Astrocyte of the hippocampus (primary cell): ENCODE data around the gene SAMD4A.
"Not testable (repeated sequence)": the region's sequence is repeated elsewhere in the genome, so short reads cannot be mapped to it uniquely, and the experiment has no call there.

Experiments used
- DNase-seq: peaks from one replicate; pipeline ENCODE4 v3.0.0; 2011; ENCODE audit warnings: low read depth, low spot score

SAMD4A gene

DNA sequence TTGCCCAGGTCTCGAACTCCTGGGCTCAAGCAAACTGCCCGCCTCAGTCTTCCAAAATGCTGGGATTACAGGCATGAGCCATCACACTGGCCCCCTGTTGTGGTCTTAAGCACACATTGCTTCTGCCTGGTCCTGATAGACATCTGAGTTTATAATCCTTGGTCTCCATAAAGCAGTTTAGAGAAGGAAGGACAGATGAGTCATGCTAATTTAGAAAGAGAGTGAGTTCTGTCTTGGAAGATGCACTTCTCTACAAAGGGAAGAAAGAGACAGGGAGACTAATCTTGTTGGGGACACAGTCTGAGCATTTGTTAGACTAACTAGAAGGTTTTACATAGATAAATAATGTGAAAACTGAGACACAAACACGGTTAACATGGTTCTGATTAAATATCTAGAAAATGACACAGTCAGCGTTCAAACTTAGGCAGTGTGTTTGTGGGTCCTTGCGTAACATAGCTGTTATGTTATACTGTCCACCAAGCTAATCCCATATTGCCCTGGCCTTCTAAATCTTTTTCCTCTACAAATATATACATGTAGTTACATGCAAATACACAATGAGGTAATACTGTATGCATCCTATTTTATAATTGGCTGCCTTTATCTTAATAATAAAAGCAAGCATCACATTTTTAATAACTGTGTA, 31.0 kb downstream of the SAMD4A start:
- no peak for DNase-seq

DNA sequence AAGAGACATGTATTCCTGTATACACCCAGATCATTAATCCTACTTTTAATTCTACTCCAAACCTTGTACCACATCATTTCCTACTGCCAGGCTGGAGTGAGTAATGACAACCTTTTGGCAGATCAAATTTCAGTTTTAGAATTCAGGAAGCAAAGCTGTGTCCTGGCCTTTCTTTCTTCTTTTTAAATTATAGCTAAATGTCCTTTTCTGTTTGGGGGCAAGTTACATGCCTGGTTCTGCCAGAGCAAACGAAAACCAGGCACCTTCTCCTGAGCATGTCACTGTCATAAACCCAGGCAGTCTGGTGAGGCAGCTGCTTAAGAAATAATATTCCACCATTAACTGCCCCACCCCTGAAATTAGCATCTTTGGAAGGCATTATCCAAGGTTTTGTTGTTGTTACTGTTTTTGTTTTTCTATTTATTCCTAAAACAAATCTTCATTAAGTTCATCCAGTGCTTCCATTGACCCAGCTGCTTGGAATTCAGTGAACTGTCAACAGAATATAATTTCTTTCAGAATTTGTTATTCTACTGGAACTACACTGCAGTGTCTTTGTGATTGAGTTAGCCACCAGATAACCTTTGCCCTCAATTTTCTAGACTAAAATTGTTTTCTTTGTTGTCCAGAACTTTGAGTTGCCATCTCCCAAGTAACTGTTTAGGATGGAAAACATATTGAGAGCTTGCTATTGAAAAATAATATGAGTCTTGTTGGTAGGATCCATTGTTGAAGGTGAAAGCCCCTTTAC, 33.2 kb downstream of the SAMD4A start:
- no peak for DNase-seq

DNA sequence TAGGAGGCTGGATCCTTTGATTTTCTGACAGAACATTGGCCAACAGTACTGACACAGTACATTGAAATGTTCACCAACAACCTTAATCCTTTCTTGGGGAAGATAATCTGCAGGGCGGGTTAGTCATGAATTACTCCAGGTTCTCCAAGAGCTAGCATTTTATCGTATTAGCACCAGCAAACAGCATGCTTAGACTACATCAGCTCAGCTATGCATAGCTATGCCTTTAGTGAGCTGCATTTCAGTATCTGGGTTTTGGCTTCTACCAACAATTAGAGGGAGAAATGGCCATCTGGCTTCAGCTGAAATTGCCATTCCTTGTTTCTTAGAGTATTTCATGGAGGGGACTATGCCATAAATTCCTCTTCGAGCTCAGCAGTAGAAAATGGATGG, 33.8 kb downstream of the SAMD4A start:
- DNase-seq = peak; percentile 67

DNA sequence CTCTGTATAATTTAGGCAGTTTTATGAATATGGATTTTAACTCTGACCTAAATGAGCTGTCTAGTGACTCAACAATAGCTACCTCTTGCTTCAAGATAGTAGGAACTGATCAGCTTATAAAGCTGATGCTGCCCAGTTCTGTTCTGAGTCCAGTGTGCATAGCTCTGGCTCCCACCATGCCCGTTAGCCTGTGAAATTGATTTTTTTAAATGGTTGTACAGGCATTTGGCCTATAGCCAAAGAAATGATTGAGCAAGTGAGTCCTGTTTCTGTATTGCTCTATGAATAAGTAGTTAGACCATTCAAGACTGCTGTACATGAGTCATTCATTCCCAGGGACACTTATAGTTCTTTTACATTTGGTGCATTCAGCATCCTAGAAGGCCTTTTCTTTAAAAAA, 36.4 kb downstream of the SAMD4A start:
- no peak for DNase-seq

DNA sequence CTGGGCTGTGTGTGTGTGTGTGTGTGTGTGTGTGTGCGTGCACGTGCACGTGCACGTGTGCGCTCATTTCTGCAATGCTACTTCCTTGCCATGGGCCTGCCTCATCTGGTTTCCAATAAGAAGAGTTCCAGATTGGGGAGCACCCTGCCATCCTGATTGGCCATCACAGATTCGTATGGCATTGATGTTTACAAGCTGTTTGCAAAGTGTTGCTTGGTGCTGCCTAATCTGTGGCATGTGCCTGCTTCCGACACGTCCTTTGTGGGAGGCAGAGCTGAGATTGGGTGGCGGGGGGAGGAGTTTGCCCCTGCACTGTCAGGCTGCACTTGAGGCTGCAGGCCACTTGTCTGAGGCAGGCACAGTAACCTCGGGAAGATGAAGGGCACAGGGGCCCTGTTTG, 39.2 kb downstream of the SAMD4A start:
- DNase-seq = peak; percentile 68

DNA sequence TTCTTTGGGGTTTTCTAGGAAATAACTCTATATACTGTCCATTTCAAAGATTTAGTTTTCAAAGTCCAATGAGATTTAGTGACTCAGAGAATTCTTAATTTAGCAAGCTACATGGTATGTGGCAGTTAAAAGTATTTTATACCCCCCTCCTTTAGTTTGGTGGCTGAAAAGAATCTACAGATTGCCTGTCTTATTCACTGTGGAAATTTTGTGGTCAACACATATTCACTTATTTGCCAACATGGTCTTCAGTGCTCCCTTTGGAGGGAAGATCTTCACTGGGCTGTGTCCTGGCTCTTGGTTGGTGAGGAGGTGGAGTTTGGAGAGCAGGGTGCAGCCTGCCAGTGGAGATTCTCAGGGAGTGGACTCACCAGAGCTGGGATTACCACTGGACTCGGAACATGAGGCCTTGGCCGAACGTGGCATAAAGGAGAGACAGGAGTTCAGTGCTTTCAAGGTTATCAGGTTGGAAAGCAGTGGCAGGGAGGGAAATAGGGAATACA, 39.8 kb downstream of the SAMD4A start:
- DNase-seq = peak; percentile 87

DNA sequence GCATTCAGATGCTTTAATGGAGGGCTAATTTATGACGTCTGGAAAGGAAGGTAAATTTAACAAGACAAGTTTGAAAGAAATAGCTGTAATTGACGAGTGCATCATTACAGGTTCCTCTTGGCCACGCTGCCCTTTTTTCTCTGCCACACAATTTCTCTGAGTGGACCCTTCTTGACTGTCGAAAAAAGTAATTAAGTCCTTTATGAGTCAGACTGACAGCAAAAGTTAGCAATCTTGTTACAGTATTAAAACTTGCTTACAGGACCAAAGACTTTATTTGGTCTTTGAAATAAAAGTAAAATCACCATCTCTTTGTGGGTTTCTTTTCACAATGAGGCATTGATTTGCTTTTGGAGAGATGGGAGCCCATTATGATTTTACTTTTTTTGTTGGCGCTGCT, 42.6 kb downstream of the SAMD4A start:
- no peak for DNase-seq

DNA sequence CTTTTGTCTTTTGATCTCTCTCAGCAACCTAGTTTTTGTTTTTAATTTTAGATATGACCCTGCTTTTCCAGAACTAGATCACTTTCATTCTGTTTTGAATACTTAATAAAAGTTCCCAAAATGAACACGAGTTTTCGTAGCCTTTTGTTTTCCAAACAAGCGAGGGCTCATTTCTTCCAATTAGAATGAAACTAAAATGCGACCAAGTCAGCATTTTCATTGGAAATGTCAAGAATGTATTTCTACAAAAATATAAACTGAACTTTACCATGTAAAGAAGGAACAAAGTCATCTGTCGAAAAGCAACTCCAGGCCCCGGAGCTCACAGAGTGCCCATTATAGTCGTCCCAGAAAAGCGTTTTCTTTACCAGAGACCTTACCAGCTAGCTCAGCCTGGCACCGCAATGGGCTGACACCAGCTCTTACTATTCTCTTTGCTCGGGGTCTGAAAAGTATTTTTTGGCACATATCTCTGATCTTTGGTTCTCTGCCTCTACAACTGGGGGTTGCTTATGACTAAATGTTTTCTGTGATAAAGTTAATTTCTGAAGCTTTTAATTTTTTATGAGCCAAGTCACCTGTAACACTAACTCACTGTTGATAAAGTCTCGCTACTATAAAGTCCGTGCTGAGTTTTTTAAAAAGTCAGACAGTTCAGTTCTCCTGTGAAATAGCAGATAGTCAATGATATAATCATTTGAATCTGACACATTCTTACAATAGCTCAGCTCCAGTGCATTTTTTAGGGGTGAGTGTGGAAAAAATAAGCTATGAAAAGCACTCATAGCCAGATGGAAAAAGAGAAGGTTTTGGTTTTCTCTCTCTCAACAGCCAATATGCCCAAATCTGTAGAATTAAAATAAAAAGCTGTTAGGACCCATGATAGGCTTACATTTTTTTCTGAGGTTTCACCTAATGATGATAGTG, 43.4 kb downstream of the SAMD4A start:
- DNase-seq = peak; percentile 51

DNA sequence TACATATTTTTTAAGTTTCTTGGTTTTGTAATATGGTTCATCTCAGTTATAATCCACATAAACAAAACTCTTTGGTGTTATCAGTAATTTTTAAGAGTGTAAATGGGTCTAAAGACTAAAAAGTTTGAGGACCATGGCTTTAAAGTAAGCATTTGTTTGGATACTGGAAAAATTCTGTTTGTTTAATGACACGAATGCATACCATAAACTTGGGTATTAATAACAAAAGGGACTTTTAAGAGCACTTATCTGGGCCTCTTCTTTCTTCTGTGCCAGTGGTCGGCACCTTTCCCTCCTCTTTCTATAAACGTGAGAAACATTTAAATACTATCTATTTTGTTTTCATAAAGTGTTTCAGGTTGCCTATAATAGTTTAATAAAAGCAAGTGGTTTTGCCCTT, 47.4 kb downstream of the SAMD4A start:
- DNase-seq = no peak

DNA sequence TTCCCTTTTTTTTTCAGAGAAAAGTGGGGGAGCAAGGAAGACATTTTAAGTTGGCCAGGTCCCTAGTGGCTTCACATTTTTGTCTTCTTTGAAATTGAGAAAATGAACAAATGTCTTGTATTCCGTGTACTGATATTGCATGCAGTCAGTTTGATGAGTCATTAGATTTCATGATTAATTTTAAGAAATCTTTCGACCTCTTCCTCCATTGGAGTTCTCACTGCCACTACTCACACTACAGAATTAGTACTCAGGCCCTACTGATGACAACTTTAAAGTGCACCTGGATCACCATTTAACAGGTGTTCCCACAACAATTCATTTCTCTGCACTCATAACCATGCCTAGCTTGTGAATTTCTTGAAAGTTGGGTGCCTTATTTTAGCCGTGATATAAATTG, 50.5 kb downstream of the SAMD4A start:
- no peak for DNase-seq

DNA sequence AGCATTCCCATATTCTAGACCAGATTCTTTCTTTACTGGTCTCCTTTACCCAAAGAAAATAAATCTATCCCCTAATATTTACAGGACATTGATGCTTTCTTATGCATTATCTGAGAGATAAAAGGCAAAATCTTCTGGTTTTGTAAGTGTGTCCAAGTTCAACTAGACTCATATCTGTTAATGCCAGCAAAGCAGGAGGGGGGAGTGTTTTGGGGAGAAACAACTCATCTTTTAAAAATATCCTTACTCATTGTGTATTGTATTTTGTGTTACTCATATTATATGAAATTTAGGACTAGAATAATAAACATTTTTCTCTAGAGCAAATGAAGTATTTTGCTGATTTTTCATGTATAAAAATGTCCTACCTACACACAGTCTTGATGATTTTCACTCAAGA, 54.8 kb downstream of the SAMD4A start:
- DNase-seq = no peak

DNA sequence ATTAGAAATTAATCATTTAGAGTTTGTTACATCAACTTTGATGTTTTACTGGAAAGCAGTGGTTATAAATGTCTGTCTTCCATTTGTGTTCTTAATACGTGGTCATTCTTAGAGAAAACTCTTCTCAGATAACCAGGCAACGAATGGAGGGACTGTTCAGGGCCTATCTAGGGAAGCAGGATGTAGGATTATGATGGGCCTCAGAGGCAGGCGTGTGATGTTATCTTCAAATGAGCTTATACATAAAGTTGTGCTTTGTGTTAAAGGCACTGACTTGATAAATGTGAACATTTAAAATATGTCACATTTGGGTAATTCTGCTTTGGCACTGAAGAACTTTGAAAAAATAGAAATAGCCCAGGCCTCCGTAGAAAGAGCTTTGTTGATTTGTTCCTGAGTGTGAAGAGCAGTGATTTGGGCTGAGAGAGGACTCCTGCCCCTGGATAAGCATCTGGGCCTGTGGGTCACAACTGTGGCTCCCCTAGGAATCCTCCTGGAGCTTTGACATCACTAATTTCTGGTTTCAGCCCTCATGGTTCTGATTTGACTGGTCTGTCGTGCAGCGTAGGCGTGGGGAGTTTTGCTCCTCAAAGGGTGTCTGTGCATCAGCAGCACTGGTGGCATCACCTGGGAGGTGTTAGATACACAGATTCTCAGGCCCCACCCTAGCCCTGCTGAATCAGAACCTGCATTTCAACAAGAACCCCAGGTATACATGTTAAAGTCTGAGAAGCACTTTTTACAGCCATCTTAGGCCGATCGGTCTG, 55.4 kb downstream of the SAMD4A start:
- DNase-seq = no peak

DNA sequence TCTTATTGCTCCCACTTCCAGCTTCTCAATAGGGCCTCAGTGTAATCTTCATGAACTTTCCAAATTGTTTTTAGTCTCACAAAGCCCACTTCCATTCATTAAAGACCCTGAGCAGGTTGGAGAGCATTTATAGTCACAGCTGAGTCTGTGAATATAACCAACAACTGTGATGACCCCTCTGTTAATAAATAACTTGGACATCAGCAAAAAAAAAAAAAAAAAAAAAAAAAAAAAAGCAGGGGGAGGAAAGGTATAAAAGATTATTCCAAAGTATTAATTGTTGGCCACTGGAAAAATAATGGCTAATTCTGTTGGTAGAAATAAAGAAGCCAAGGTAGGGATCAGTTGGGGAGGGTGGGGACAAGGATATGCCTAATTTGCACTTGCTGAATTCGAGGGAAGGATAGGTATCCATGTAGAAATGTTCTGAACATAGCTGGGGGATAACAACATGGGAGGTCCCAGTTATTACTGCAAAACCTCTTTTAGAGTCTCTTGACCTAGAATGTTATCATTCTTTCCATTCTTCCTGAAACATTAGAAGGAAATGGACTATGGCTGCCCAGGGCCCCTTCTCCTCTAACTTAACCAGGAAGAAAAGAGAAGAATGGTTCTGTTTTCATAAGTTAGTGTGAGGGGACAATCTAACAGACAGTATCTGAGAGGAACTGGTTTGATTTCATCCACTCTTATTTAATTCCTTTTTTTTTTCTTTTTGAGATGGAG, 56.5 kb downstream of the SAMD4A start:
- no peak for DNase-seq

DNA sequence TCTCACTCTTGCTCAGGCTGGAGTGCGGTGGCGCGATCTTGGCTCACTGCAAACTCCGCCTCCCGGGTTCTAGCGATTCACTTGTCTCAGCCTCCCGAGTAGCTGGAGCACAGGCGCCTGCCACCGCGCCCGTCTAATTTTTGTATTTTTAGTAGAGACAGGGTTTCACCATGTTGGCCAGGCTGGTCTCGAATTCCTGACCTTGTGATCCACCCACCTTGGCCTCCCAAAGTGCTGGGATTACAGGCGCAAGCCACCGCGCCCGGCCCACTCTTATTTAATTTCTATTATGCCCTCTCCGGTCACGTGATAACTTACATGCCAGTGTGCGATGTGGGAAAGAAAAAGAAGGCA, 57.1 kb downstream of the SAMD4A start:
- DNase-seq = not testable (repeated sequence)

DNA sequence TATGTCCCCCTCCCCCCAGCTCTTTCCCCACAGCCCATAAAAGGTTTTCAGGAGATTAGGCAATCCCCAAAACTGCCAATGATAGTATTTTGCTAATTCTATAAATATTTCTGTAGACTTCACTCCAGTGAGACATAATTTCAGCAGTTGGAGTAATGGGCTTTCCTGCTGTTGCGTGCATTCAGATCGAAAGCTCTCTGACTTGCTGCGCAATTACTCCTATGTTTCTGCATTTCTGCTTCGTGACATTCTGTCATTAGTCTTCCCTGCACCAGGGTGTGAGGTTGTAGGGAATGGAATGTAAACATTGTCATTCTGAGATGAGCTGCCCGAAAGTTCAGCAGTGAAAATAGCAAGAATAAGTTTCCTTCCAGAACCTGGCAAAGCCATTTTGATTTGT, 58.2 kb downstream of the SAMD4A start:
- DNase-seq = peak; percentile 41

DNA sequence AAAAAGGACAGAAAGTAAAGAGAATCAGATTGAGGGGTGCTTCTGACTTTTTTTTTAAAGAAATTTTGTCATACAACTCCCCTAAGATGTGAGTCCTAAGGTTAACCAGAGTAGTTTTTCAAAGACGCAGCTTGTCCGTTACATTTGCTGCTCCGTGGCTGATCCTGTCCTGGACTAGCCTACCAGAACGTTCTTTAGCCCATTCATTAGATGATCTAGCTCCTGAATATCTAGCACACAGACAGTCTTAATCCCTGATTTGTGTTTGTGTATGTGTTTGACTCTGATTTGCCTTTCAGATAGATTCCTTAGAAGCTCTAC, 60.3 kb downstream of the SAMD4A start:
- no peak for DNase-seq

DNA sequence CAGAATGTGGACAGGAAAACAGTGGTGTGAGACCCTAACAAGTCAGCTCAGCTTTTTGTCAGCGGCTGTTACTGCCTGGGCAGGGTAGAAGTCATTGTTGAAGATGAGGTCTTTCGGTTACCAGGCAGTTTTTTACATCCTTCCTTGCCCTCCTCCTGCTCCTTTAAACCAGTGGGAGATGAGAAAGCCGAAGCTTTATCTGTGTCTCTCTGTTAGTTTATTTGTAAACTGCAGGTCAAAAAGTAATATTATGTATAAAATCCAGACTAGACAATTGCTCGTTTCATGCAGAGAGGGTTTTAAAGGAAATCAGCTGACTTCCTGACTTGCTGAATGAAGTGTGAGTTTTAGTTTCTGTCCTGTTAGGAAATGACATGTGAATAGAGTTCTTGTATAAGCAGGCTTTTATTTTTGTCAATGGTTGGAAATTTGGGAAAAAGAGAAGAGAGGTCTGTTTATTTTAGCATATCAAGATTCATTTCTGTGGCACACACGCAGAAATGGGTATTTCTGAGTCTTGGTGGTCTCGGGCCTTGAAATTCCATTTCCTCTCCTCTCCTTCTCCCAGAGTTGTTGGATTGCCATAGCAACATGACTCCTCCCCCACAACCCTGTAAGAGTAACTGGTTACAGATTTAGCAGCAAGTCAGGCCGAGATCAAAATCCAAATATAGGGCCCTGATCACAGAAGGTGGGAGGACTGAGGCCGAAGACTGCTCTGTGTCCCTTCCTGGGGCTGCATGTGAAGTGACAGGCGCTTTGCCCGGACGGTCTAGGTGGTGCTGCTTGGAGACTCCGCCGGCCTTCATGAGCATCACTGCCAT, 60.8 kb downstream of the SAMD4A start:
- peak; percentile 67 for DNase-seq

DNA sequence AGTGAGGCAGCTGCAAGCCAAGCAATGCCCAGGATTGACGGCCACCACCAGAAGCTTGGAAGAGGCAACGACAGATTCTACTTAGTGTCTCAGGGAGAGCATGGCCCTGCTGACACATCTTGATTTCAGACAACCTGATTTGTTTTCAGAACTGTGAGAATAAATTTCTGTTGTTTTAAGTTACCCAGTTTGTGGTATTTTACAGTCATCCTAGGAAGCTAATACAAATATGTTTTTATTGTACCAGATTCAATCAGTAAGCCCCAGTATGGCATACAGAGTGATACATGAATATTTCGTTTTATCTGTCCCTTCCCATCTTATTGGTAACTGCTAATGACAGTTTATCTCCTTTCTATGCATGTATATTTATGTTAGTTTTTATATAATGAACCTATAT, 62.3 kb downstream of the SAMD4A start:
- no peak for DNase-seq

DNA sequence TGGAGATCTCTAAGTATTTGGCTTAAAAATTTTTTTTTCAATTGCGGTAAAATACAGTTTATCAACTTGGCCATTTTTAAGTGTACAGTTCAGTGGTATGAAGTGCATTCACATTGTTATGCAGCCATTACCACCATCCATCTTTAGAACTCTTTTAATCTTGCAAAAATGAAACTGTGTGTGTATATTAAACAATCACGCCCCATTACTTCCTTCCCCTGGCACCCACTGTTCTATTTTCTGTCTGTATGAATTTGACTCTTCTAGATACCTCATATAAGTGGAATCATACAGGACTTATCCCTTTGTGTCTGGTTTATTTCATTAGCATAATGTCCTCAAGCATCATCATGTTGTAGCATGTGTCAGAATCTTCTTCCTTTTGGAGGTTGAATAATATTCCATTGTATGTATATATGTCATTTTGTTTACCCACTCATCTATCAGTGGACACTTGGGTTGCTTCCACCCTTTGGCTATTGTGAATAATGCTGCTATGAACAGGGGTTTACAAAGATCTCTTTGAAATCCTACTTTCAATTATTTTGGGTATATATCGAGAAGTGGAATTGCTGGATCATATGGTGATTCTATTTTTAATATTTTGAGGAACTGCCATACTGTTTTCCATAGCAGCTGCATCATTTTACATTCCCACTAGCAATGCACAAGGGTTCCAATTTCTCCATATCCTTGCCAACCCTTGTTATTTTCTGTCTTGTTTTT, 62.9 kb downstream of the SAMD4A start:
- no peak for DNase-seq

DNA sequence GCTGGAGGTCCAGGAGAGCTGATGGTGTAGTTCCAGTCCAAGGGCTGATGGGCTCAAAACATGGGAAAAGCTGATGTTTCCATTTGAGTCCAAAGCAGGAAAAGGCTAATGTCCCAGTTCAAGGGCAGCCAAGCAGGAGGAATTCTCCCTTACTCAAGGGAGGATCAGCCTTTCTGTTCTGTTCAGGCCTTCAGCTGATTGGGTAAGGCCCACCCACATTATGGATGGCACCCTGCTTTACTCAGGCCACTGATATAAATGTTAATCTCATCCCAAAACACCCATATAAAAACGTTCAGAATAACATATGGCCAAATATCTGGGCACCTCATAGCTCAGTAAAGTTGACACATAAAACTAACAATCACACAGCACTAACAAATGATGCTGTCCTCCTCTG, 64.1 kb downstream of the SAMD4A start:
- no peak for DNase-seq
